IgD-negative memory B cell (primary cell): ENCODE measurements around the gene GNAL. TPM values are rescaled to one million over a fixed set of nuclear protein-coding genes. Genes with fewer than 3 reads are reported as not detected.
"Not testable (repeated sequence)": the region's sequence is repeated elsewhere in the genome, so short reads cannot be mapped to it uniquely, and the experiment has no call there.

Experiments
- H3K27ac Mint-ChIP-seq, 3 donors: one replicate each; pipeline ENCODE4 v1.8.0; 2020 to 2022; ENCODE audit warnings: mild to moderate bottlenecking in 3 of 3, mixed read lengths in 3 of 3, moderate library complexity in 1 of 3
- H3K27me3 Mint-ChIP-seq: one replicate; pipeline ENCODE4 v1.8.0; 2021; ENCODE audit warnings: mixed read lengths
- H3K36me3 Mint-ChIP-seq: one replicate; pipeline ENCODE4 v1.8.0; 2020; ENCODE audit warnings: mild to moderate bottlenecking, mixed read lengths
- H3K4me1 Mint-ChIP-seq, 3 donors: one replicate each; pipeline ENCODE4 v1.8.0; 2020 to 2022; ENCODE audit warnings: mixed read lengths in 3 of 3, mild to moderate bottlenecking in 1 of 3
- H3K4me3 Mint-ChIP-seq, 4 donors: one replicate each; pipeline ENCODE4 v1.8.0; 2020 to 2022; ENCODE audit warnings: mild to moderate bottlenecking in 4 of 4, mixed read lengths in 4 of 4, moderate library complexity in 3 of 4
- H3K9me3 Mint-ChIP-seq, 3 donors: one replicate each; pipeline ENCODE4 v1.8.0; 2020 to 2021; ENCODE audit warnings: mixed read lengths in 3 of 3, mild to moderate bottlenecking in 1 of 3
- polyA plus RNA-seq: library from polyadenylated mRNA; unstranded; fragments of 300-500 nt; fragmentation: Illumina TruSeq; gene quantifications from one replicate; pipeline ENCODE4 v1.2.3, GENCODE V29; 2021

The GNAL gene
- polyA plus RNA-seq, 1 donor from 2014 or later: 0.20 TPM

DNA sequence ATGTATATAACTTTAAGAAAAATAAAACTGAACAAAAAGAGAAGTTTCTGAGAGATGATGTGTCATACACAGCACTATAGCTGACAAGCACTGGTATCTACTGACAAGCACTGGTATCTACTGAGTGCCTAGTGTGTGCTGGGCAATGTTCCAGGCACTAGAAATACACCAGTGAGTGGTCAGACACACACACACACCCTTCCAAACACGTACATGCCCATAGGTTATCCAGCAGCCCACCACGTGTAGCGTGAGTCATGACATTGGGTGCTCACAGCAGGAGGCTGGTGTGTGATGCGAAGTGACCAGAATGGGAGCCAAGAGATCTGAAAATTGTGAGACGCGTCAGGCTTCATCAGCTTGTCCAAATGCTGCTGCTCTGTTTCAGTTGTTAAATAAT, 12.2 kb upstream of the GNAL start:
- no peaks in the 10 kb centered on the region for H3K36me3 Mint-ChIP-seq
- H3K4me3 Mint-ChIP-seq: no peak overlapping the region
- peaks cover 18% of the 10 kb centered on the region for H3K27me3 Mint-ChIP-seq
- no peak overlapping the region for H3K27ac Mint-ChIP-seq
- H3K9me3 Mint-ChIP-seq: peaks cover 0 to 6% (median 6%) of the 10 kb centered on the region in 3 donors
- H3K4me1 Mint-ChIP-seq: no peaks in the 10 kb centered on the region

DNA sequence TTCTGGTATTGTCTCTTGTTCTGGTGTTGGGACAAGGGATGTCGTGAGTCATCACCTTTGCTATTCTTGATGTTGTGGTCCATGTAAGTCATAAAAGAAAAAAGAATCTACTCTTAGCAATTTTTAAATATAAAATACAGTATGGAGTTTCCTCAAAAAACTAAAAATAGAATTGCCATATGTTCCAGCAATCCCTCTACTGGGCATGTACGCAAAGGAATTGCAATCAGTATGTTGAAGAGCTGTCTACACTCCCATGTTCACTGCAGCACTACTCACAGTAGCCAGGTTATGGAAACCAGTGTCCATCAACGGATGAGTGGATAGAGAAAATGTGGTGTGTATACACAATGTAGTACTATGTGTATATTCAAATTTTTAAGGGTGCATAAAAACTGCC, 10.9 kb upstream of the GNAL start:
- H3K4me1 Mint-ChIP-seq: no peaks in the 10 kb centered on the region
- peaks cover 0 to 9% (median 6%) of the 10 kb centered on the region in 3 donors for H3K9me3 Mint-ChIP-seq
- no peak overlapping the region for H3K27ac Mint-ChIP-seq
- H3K4me3 Mint-ChIP-seq: no peak overlapping the region
- H3K27me3 Mint-ChIP-seq: peaks cover 20% of the 10 kb centered on the region
- H3K36me3 Mint-ChIP-seq: no peaks in the 10 kb centered on the region

- Mint-ChIP-seq H3K4me3 (peak overlapping the region; percentile 31 to 94 (median 81)), H3K36me3 (no peaks in the 10 kb centered on the region), H3K9me3 (peaks cover 1 to 8% (median 7%) of the 10 kb centered on the region in 3 donors), H3K27ac (no peak overlapping the region), H3K4me1 (peaks cover 5 to 10% (median 7%) of the 10 kb centered on the region in 3 donors), H3K27me3 (peaks cover 50% of the 10 kb centered on the region)
Observed at GRCh38 chr18:11689669-11690565, 853 bp downstream of the GNAL start.

DNA sequence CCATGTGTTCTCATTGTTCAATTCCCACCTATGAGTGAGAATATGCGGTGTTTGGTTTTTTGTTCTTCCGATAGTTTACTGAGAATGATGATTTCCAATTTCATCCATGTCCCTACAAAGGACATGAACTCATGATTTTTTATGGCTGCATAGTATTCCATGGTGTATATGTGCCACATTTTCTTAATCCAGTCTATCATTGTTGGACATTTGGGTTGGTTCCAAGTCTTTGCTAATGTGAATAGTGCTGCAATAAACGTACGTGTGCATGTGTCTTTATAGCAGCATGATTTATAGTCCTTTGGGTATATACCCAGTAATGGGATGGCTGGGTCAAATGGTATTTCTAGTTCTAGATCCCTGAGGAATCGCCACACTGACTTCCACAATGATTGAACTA, 1.6 kb downstream of the GNAL start:
- Mint-ChIP-seq H3K4me3 (peak overlapping the region in 1 of 4 donors; percentile 9), H3K27me3 (peaks cover 49% of the 10 kb centered on the region), H3K4me1 (peaks cover 5 to 10% (median 7%) of the 10 kb centered on the region in 3 donors)
- H3K36me3 Mint-ChIP-seq, H3K9me3 Mint-ChIP-seq, H3K27ac Mint-ChIP-seq: not testable (repeated sequence)

DNA sequence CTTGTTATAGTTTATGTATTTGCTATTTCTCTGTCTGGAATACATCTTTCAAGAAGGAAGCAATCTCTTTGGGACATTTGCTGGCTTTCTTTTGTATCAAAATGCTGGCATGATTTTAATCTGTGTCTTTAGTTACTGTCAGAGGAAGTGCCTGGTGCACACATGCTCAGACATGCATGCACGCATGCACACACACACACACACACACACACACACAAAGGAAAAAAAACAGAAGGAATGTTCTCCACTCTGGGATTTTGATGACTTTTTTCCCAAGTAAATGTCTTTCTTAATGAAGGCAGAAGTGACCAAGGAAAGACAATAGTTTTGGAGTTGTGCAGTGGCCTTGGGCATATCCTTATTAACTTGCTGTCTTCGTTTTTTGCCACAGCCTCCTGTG, 6.7 kb downstream of the GNAL start:
- H3K36me3 Mint-ChIP-seq: no peaks in the 10 kb centered on the region
- no peak overlapping the region for H3K4me3 Mint-ChIP-seq
- peaks cover 0 to 6% (median 0%) of the 10 kb centered on the region in 3 donors for H3K9me3 Mint-ChIP-seq
- H3K27ac Mint-ChIP-seq: no peak overlapping the region
- no peaks in the 10 kb centered on the region for H3K4me1 Mint-ChIP-seq
- H3K27me3 Mint-ChIP-seq: peaks cover 27% of the 10 kb centered on the region

DNA sequence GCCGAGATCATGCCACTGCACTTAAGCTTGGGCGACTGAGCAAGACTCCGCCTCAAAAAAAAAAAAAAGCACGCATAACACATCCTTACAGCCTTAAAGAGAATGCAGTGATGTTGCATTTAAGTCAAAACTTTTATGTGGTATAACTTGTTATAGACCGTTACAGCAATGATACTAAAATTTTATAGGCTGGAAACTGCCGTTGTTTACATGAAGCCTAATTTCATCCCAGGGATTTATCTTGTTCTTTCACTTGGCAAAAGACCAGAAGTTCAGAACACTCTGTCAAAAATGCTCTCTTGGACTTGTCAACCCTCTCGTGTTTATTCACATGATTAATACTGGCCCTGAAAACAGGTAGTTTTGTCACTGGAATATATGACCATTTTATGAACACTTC, 7.4 kb downstream of the GNAL start:
- H3K27me3 Mint-ChIP-seq: peaks cover 31% of the 10 kb centered on the region
- no peak overlapping the region for H3K4me3 Mint-ChIP-seq
- H3K36me3 Mint-ChIP-seq: no peaks in the 10 kb centered on the region
- peaks cover 0 to 6% (median 0%) of the 10 kb centered on the region in 3 donors for H3K9me3 Mint-ChIP-seq
- peak overlapping the region in 1 of 3 donors; percentile 22 for H3K27ac Mint-ChIP-seq
- no peaks in the 10 kb centered on the region for H3K4me1 Mint-ChIP-seq

DNA sequence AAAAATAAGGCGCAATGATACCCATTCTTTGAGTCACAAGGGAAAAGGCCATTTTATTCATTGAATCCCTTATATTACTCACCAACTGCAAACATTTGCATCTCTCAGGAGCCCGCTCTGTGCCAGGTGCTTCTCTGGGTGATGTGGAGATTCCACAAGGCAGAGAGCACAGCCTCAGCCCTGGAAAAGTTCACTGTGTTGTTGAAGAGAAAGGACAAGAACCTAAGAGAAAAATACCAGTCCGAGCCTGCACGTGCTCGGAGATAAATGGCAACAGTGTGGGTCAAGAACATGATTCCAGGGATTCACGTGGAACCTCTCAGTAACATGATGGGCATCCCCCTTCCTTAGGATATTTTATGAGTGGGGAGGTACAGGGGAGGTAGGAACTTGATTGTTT, 11.8 kb downstream of the GNAL start:
- no peaks in the 10 kb centered on the region for H3K4me1 Mint-ChIP-seq
- H3K27me3 Mint-ChIP-seq: peaks cover 10% of the 10 kb centered on the region
- H3K4me3 Mint-ChIP-seq: no peak overlapping the region
- no peak overlapping the region for H3K27ac Mint-ChIP-seq
- peaks cover 0 to 3% (median 0%) of the 10 kb centered on the region in 3 donors for H3K9me3 Mint-ChIP-seq
- H3K36me3 Mint-ChIP-seq: no peaks in the 10 kb centered on the region

DNA sequence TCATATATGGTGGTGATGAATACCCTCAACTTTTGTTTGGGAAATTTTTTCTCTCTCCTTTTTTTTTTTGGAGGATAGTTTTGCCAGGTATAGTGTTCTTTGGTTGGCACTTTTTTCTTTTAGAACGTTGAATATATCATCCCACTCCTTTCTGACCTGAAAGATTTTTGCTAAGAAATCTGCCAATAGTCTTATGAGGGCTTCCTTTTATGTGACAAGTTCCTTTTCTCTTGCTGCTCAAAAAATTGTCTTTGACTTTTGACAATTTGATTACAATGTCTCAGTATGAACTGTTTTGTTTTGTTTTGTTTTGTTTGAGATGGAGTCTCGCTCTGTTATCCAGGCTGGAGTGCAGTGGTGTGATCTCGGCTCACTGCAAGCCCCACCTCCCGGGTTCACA, 21.5 kb downstream of the GNAL start:
- Mint-ChIP-seq H3K27me3 (peaks cover 10% of the 10 kb centered on the region), H3K27ac (no peak overlapping the region), H3K4me3 (no peak overlapping the region), H3K4me1 (no peaks in the 10 kb centered on the region), H3K36me3 (no peaks in the 10 kb centered on the region), H3K9me3 (peaks cover 4 to 11% (median 9%) of the 10 kb centered on the region in 3 donors)

DNA sequence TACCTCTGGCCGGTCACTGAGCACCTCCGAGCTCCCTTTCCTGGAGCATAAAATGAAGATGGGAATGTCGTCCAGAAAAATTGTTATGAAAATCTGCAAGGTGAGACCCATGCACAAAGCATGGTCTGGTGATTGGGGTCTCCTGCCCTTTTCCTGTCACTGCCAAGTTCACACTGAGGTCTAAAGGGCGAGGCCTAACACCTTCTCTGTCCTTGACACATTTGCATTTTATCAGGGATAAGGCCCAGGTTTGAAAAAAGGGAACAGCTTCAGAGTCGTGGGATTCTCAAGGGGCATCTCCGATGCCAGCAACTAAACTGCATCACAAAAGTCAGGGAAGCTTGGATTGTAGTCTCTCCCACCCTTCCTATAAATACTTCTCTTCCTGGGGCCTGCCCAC, 24.7 kb downstream of the GNAL start:
- Mint-ChIP-seq H3K27me3 (peaks cover 7% of the 10 kb centered on the region), H3K4me1 (peaks cover 0 to 2% (median 0%) of the 10 kb centered on the region in 3 donors), H3K4me3 (no peak overlapping the region), H3K9me3 (peaks cover 4 to 15% (median 7%) of the 10 kb centered on the region in 3 donors), H3K36me3 (peaks cover 2% of the 10 kb centered on the region), H3K27ac (no peak overlapping the region)

- peaks cover under 1 to 14% (median 2%) of the 10 kb centered on the region in 3 donors for H3K9me3 Mint-ChIP-seq
- peaks cover 7% of the 10 kb centered on the region for H3K27me3 Mint-ChIP-seq
- H3K27ac Mint-ChIP-seq: no peak overlapping the region
- H3K4me3 Mint-ChIP-seq: no peak overlapping the region
- H3K36me3 Mint-ChIP-seq: peaks cover 2% of the 10 kb centered on the region
- H3K4me1 Mint-ChIP-seq: peaks cover 0 to 3% (median 0%) of the 10 kb centered on the region in 3 donors
Observed at GRCh38 chr18:11714244-11714918, 25.3 kb downstream of the GNAL start.

- not testable (repeated sequence) for H3K27me3 Mint-ChIP-seq, H3K36me3 Mint-ChIP-seq, H3K9me3 Mint-ChIP-seq, H3K27ac Mint-ChIP-seq, H3K4me3 Mint-ChIP-seq
- peaks cover 7 to 19% (median 9%) of the 10 kb centered on the region in 3 donors for H3K4me1 Mint-ChIP-seq
Observed at GRCh38 chr18:11716767-11717315, 27.8 kb downstream of the GNAL start.

DNA sequence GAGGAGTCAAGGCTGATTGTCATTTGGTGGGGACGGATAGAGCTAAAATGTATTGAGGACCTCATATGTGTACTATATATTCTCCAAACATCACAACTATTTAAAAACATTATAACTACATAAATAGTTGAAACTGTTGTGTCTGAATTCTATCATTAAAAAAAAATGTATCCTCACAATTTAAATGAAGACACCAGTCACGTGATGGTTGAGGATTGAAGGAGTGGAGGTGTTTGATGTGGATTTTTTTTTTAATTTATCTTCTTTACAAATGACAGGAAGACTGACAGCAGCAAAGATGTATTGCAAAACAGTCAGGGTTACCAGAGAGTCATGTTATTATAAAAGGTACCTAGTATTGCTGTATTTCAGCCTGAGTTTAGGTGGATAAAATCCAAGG, 30.0 kb downstream of the GNAL start:
- peaks cover 7 to 19% (median 9%) of the 10 kb centered on the region in 3 donors for H3K4me1 Mint-ChIP-seq
- H3K9me3 Mint-ChIP-seq: peaks cover 0 to 4% (median 0%) of the 10 kb centered on the region in 3 donors
- peaks cover 2% of the 10 kb centered on the region for H3K36me3 Mint-ChIP-seq
- no peak overlapping the region for H3K4me3 Mint-ChIP-seq
- H3K27me3 Mint-ChIP-seq: peaks cover 3% of the 10 kb centered on the region
- H3K27ac Mint-ChIP-seq: no peak overlapping the region

- peak overlapping the region in 1 of 4 donors; percentile 47 for H3K4me3 Mint-ChIP-seq
- peaks cover 2% of the 10 kb centered on the region for H3K36me3 Mint-ChIP-seq
Observed at GRCh38 chr18:11719621-11720020, 30.6 kb downstream of the GNAL start.

DNA sequence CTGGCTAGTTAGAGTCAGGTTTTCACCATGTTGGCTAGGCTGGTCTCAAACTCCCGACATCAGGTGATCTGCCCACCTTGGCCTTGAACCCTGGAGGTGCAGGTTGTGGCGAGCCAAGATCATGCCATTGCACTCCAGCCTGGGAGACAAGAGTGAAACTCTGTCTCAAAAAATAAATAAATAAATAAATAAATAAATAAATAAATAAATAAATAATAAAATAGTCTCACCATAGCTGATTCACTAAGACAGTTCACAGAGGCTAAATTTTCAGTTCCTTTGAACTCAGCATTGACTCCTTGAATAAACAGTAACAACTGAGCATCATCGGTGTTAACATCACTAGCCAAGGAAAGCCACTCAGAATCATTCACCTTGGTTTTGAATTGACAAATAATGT, 32.7 kb downstream of the GNAL start:
- peaks cover 2% of the 10 kb centered on the region for H3K36me3 Mint-ChIP-seq
- H3K4me3 Mint-ChIP-seq: no peak overlapping the region
- peaks cover 0 to 4% (median 1%) of the 10 kb centered on the region in 3 donors for H3K9me3 Mint-ChIP-seq
- no peaks in the 10 kb centered on the region for H3K27me3 Mint-ChIP-seq
- peaks cover 7 to 19% (median 9%) of the 10 kb centered on the region in 3 donors for H3K4me1 Mint-ChIP-seq
- no peak overlapping the region for H3K27ac Mint-ChIP-seq

More at GRCh38 chr18:11719621-11720020, 30.6 kb downstream of the GNAL start:
- Mint-ChIP-seq H3K27ac (no peak overlapping the region), H3K27me3 (peaks cover 3% of the 10 kb centered on the region), H3K4me1 (peaks cover 7 to 19% (median 9%) of the 10 kb centered on the region in 3 donors), H3K9me3 (peaks cover 0 to 4% (median 0%) of the 10 kb centered on the region in 3 donors)

- peaks cover 6 to 15% (median 7%) of the 10 kb centered on the region in 3 donors for H3K4me1 Mint-ChIP-seq
- H3K36me3 Mint-ChIP-seq: no peaks in the 10 kb centered on the region
- H3K27me3 Mint-ChIP-seq: peaks cover 6% of the 10 kb centered on the region
- H3K9me3 Mint-ChIP-seq: peaks cover 0 to 4% (median 1%) of the 10 kb centered on the region in 3 donors
- H3K4me3 Mint-ChIP-seq: no peak overlapping the region
- no peak overlapping the region for H3K27ac Mint-ChIP-seq
Observed at GRCh38 chr18:11724781-11725180, 35.7 kb downstream of the GNAL start.
